HL-60 (cell line): ENCODE data around the gene PSMC2.

Experiments used
- GABPA ChIP-seq: IDR thresholded peaks from 2 replicates; pipeline ENCODE4 v1.6.1; 2012; ENCODE audit warnings: low read depth
- POLR2AphosphoS5 ChIP-seq: IDR thresholded peaks from 2 replicates; pipeline ENCODE4 v1.6.1; 2012; ENCODE audit warnings: low read depth
- TF ChIP-seq, protein P1 (sequence below): IDR thresholded peaks from one replicate; pipeline ENCODE4 v1.5.1; 2011; ENCODE audit warnings: low read length, control low read depth, inconsistent platforms; ENCODE audit not compliant: insufficient read depth
- TF ChIP-seq, protein P2 (sequence below): IDR thresholded peaks from 2 replicates; pipeline ENCODE4 v1.6.1; 2012; ENCODE audit warnings: low read depth; ENCODE audit not compliant: insufficient replicate concordance

DNA sequence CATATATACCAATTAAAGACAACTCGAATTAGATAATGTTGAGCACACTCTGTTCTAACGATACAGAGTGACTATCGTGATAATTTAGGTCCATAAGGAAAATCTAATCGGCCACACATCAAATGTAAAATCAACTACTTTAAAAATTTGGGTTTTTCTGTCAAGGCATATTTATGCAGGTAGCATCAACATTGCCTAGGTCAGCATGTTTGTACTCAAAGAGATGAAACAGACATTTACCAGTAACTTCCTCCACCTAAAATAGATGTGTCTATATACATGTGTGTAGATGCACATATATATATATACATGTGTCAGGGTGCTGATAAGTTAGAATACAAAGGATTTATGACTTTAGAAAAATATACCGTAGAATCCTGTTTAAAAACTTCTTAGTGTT is 22.0 kb downstream of the PSMC2 start:
- TF ChIP-seq POLR2AphosphoS5 (no peak), GABPA (no peak)
- TF ChIP-seq, protein P1, sequence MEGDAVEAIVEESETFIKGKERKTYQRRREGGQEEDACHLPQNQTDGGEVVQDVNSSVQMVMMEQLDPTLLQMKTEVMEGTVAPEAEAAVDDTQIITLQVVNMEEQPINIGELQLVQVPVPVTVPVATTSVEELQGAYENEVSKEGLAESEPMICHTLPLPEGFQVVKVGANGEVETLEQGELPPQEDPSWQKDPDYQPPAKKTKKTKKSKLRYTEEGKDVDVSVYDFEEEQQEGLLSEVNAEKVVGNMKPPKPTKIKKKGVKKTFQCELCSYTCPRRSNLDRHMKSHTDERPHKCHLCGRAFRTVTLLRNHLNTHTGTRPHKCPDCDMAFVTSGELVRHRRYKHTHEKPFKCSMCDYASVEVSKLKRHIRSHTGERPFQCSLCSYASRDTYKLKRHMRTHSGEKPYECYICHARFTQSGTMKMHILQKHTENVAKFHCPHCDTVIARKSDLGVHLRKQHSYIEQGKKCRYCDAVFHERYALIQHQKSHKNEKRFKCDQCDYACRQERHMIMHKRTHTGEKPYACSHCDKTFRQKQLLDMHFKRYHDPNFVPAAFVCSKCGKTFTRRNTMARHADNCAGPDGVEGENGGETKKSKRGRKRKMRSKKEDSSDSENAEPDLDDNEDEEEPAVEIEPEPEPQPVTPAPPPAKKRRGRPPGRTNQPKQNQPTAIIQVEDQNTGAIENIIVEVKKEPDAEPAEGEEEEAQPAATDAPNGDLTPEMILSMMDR, result no peak
- TF ChIP-seq, protein P2, sequence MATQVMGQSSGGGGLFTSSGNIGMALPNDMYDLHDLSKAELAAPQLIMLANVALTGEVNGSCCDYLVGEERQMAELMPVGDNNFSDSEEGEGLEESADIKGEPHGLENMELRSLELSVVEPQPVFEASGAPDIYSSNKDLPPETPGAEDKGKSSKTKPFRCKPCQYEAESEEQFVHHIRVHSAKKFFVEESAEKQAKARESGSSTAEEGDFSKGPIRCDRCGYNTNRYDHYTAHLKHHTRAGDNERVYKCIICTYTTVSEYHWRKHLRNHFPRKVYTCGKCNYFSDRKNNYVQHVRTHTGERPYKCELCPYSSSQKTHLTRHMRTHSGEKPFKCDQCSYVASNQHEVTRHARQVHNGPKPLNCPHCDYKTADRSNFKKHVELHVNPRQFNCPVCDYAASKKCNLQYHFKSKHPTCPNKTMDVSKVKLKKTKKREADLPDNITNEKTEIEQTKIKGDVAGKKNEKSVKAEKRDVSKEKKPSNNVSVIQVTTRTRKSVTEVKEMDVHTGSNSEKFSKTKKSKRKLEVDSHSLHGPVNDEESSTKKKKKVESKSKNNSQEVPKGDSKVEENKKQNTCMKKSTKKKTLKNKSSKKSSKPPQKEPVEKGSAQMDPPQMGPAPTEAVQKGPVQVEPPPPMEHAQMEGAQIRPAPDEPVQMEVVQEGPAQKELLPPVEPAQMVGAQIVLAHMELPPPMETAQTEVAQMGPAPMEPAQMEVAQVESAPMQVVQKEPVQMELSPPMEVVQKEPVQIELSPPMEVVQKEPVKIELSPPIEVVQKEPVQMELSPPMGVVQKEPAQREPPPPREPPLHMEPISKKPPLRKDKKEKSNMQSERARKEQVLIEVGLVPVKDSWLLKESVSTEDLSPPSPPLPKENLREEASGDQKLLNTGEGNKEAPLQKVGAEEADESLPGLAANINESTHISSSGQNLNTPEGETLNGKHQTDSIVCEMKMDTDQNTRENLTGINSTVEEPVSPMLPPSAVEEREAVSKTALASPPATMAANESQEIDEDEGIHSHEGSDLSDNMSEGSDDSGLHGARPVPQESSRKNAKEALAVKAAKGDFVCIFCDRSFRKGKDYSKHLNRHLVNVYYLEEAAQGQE, result no peak
